Cardiac muscle cell (in vitro differentiated cells and primary cell): ENCODE data around the gene PLLP. TPM values are rescaled to one million over a fixed set of nuclear protein-coding genes. Genes with fewer than 3 reads are reported as not detected.
A peak's percentile ranks its signal among the peaks of the same experiment; 100 is the strongest.

Source experiments
- DNase-seq, 2 donors: peaks; one replicate each; pipeline versions ENCODE4 v3.0.0 to v3.0.0-alpha.2; 2010 to 2017; ENCODE audit warnings: low read depth in 1 of 2, low spot score in 1 of 2
- H3K27ac ChIP-seq: fragments of 200-600 bp; sonication (generic); 2 replicates; pipeline ENCODE4 v1.5.1; 2016
- H3K27me3 ChIP-seq: fragments of 200-600 bp; sonication (generic); 2 replicates; pipeline ENCODE4 v1.6.0; 2016; ENCODE audit warnings: control low read depth
- H3K36me3 ChIP-seq: fragments of 200-600 bp; sonication (generic); 2 replicates; pipeline ENCODE4 v1.5.1; 2016; ENCODE audit warnings: control low read depth
- H3K4me1 ChIP-seq: fragments of 200-600 bp; sonication (generic); 2 replicates; pipeline ENCODE4 v1.8.1; 2017; ENCODE audit warnings: low read depth, mild to moderate bottlenecking, mixed run types
- H3K4me3 ChIP-seq: fragments of 200-600 bp; sonication (generic); 2 replicates; pipeline ENCODE4 v1.5.1; 2016; ENCODE audit warnings: mild to moderate bottlenecking
- H3K9me3 ChIP-seq: fragments of 200-600 bp; sonication (generic); 2 replicates; pipeline ENCODE4 v1.5.1; 2017; ENCODE audit warnings: low read depth, mild to moderate bottlenecking, control low read depth
- CTCF ChIP-seq: IDR thresholded peaks from 2 replicates; pipeline ENCODE4 v1.5.1; 2012; ENCODE audit warnings: low read depth, mild to moderate bottlenecking, low read length
- polyA plus RNA-seq: library from polyadenylated mRNA; unstranded; fragments of >200 nt; fragmentation: Nextera tagmentation; extraction: Ambion mirVana; gene quantifications from 2 replicates; pipeline ENCODE4 v1.2.1, GENCODE V29; 2016
- total RNA-seq: library from RNA; depleted of rRNA; stranded (reverse); fragments of >200 nt; gene quantifications from 2 replicates; pipeline ENCODE4 v1.2.3, GENCODE V29; 2016

The PLLP gene
- total and polyA plus RNA-seq, 2 experiments from 2014 or later = 6.4 to 14.2 TPM

DNA sequence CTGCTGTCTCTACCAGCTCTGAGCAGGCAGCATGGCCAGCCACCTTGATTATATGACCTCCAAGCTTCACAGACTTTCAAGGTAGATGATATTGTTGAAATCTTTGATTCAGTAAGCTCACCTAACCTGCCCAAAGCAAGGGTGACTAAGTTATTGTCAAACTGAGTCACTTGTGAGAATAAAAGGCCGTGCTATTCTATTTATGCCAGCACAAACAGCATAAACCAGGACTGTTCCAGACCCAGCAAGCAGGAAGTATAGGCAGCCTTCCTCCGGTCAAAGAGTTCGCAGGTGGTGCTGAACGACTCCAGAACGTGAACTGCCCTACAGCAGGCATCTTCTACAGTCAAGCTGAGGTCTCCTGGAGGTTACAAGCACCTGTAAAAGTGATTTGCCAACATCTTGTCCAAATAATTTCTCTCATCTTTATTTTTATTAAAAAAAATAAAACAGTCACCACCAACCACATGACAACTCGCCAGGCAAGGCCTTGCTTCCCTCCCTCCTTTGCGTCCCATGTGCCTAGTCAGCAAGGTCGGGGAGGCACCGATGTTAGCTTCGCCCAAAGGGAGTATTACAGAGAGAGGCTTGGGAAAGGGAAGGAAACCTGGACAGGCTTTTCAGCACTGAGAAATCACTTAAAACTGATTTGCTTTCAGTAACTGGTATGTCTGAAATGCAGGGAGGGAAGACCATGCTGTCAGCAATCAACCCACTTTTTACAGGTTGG lies 28.6 kb downstream of the PLLP start:
- Histone ChIP-seq H3K9me3 (no peaks in the 10 kb centered on the region), H3K4me3 (no peak overlapping the region), H3K36me3 (peaks cover 27% of the 10 kb centered on the region), H3K4me1 (no peaks in the 10 kb centered on the region), H3K27me3 (no peaks in the 10 kb centered on the region), H3K27ac (peak overlapping the region; percentile 56)
- no peak for DNase-seq
- TF ChIP-seq CTCF = no peak

- Histone ChIP-seq H3K4me3 (no peak overlapping the region), H3K27ac (no peak overlapping the region), H3K27me3 (no peaks in the 10 kb centered on the region), H3K4me1 (no peaks in the 10 kb centered on the region), H3K9me3 (no peaks in the 10 kb centered on the region), H3K36me3 (peaks cover 47% of the 10 kb centered on the region)
- no peak for DNase-seq
- no peak for TF ChIP-seq CTCF
Observed at GRCh38 chr16:57253466-57253865, 31.0 kb downstream of the PLLP start.

- Histone ChIP-seq H3K27ac (no peak overlapping the region), H3K4me3 (no peak overlapping the region), H3K9me3 (no peaks in the 10 kb centered on the region), H3K36me3 (peaks cover 53% of the 10 kb centered on the region), H3K4me1 (no peaks in the 10 kb centered on the region), H3K27me3 (no peaks in the 10 kb centered on the region)
- no peak for TF ChIP-seq CTCF
- DNase-seq = no peak
Observed at GRCh38 chr16:57252148-57252721, 32.2 kb downstream of the PLLP start.

GRCh38 chr16:57251352-57251751 lies 33.1 kb downstream of the PLLP start:
- TF ChIP-seq CTCF = no peak
- Histone ChIP-seq H3K4me1 (no peaks in the 10 kb centered on the region), H3K27ac (no peak overlapping the region), H3K36me3 (peaks cover 57% of the 10 kb centered on the region), H3K4me3 (no peak overlapping the region), H3K9me3 (no peaks in the 10 kb centered on the region), H3K27me3 (no peaks in the 10 kb centered on the region)
- DNase-seq = no peak

DNA sequence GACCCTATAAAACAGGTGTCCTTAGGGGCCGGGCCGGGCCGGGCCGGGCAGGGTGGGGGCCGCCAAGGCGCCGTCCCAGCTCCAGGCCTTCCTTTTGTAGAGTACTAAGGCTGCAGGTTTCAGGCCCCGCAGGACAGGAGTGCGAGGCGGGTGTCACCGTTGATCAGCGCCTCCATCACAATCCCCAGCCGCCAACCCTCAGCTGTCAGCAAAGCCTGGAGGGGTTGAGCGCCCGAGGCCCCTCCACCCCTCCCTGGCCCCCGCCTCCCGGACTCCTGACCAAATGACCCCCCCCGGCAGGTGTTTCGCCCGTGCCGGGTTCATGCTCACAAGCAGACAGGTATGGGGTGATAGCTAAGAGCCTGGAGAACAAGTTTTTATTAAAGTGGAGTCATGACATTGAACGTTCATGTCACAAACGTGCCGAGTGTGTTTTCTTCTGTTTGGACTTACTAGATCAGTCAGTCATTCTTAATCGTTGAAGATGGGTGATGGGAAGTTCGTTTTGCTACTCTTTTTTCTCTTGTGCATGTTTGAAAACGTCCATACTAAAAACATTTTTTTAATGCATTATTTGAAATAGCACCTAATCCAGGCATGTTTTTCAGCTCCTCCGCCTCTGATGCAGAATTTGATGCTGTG lies 38.9 kb downstream of the PLLP start:
- no peak for TF ChIP-seq CTCF
- DNase-seq = peak in 1 of 2 donors; percentile 28
- H3K27ac ChIP-seq = peak overlapping the region; percentile 92

More for the DNA sequence above, 38.9 kb downstream of the PLLP start:
- Histone ChIP-seq H3K4me3 (peak overlapping the region; percentile 54), H3K4me1 (peaks cover 9% of the 10 kb centered on the region), H3K9me3 (no peaks in the 10 kb centered on the region), H3K27me3 (no peaks in the 10 kb centered on the region), H3K36me3 (peaks cover 29% of the 10 kb centered on the region)
